HepG2 (cell line): ENCODE measurements around the gene PSRC1. TPM values are rescaled to one million over a fixed set of nuclear protein-coding genes. Genes with fewer than 3 reads are reported as not detected.

ENCODE experiments used
- ADNP ChIP-seq: sonication (generic); formaldehyde crosslinking; IDR thresholded peaks from 2 replicates; pipeline ENCODE4 v1.4.0; 2020; ENCODE audit warnings: missing genetic modification reagents
- AGO2 ChIP-seq: fragments of 200-400 bp; formaldehyde crosslinking; optimal IDR thresholded peaks from 2 replicates; pipeline ENCODE3; 2017; ENCODE audit warnings: mild to moderate bottlenecking, low read depth, low read length, moderate library complexity
- ATF7-NPFF ChIP-seq: sonication (generic); formaldehyde crosslinking; IDR thresholded peaks from 2 replicates; pipeline ENCODE4 v1.8.1; 2023; ENCODE audit warnings: mild to moderate bottlenecking, low read depth, missing genetic modification reagents, moderate library complexity
- DBP ChIP-seq: sonication (generic); formaldehyde crosslinking; IDR thresholded peaks from 2 replicates; pipeline ENCODE4 v1.4.0; 2020; ENCODE audit warnings: missing genetic modification reagents; ENCODE audit errors: not compliant biosample characterization
- FOXC1 ChIP-seq: sonication (generic); formaldehyde crosslinking; IDR thresholded peaks from 2 replicates; pipeline ENCODE4 v1.8.0; 2022; ENCODE audit warnings: mild to moderate bottlenecking, missing genetic modification reagents, borderline replicate concordance
- HNF1A ChIP-seq, 2 experiments: sonication (generic) in 1 of 2; formaldehyde crosslinking in 1 of 2; IDR thresholded peaks; 2 replicates each; pipeline versions ENCODE4 v1.4.0 to v1.6.1; 2016 to 2020; ENCODE audit warnings: borderline replicate concordance in 1 of 2, low read depth in 1 of 2, mild to moderate bottlenecking in 1 of 2, missing genetic modification reagents in 1 of 2
- IKZF5 ChIP-seq: IDR thresholded peaks from 2 replicates; pipeline ENCODE4 v1.6.1; 2018; ENCODE audit warnings: missing genetic modification reagents, mild to moderate bottlenecking, missing compliant biosample characterization
- KLF9 ChIP-seq: IDR thresholded peaks from 2 replicates; pipeline ENCODE4 v1.6.1; 2016; ENCODE audit warnings: low read depth
- POLR2A ChIP-seq, 2 experiments: IDR thresholded peaks; 2 replicates each; pipeline ENCODE4 v1.6.1; 2011; ENCODE audit warnings: low read depth in 2 of 2, low read length in 2 of 2, mild to moderate bottlenecking in 1 of 2, moderate library complexity in 1 of 2; ENCODE audit not compliant: insufficient read depth in 1 of 2
- SP140L ChIP-seq: sonication (generic); formaldehyde crosslinking; IDR thresholded peaks from 2 replicates; pipeline ENCODE4 v1.4.0; 2020; ENCODE audit warnings: missing genetic modification reagents, borderline replicate concordance
- TFDP1 ChIP-seq: IDR thresholded peaks from 2 replicates; pipeline ENCODE4 v1.6.1; 2016; ENCODE audit warnings: missing compliant biosample characterization, missing genetic modification reagents, borderline replicate concordance
- TRIM22 ChIP-seq: fragments of 450-650 bp; IDR thresholded peaks from 2 replicates; pipeline ENCODE4 v1.6.1; 2017
- ZKSCAN1 ChIP-seq: fragments of 150-350 bp; IDR thresholded peaks from 2 replicates; pipeline ENCODE4 v1.6.1; 2014; ENCODE audit warnings: low read length
- ZNF367 ChIP-seq: sonication (generic); formaldehyde crosslinking; IDR thresholded peaks from 2 replicates; pipeline ENCODE4 v1.4.0; 2020; ENCODE audit warnings: missing genetic modification reagents, borderline replicate concordance
- ZNF414 ChIP-seq: sonication (generic); formaldehyde crosslinking; IDR thresholded peaks from 2 replicates; pipeline ENCODE4 v1.5.0; 2020; ENCODE audit warnings: missing genetic modification reagents
- ZNF644 ChIP-seq: IDR thresholded peaks from 2 replicates; pipeline ENCODE4 v1.6.1; 2016; ENCODE audit warnings: low read depth
- ZNF713 ChIP-seq: sonication (generic); formaldehyde crosslinking; IDR thresholded peaks from 2 replicates; pipeline ENCODE4 v1.4.0; 2020; ENCODE audit warnings: mild to moderate bottlenecking, missing genetic modification reagents
- polyA plus RNA-seq, 8 experiments: library from polyadenylated mRNA; depleted of rRNA in 3 of 8; stranded (reverse) in 7 of 8; unstranded in 1 of 8; fragments of >200 nt; fragmentation: Illumina TruSeq in 4 of 8; extraction: Trizol in 4 of 8; gene quantifications; 2 replicates each; pipeline versions ENCODE4 v1.2.1 to v1.2.3, GENCODE V29; 2011 to 2016; ENCODE audit warnings: low read depth in 4 of 8, missing spikeins in 1 of 8, mixed read lengths in 1 of 8; ENCODE audit not compliant: insufficient read depth in 1 of 8
- total RNA-seq, 5 experiments: library from RNA; depleted of rRNA; stranded (reverse); fragments of >200 nt; fragmentation: Illumina TruSeq; extraction: Trizol; gene quantifications; 2 replicates each; pipeline ENCODE4 v1.2.3, GENCODE V29; 2016; ENCODE audit warnings: low read depth in 1 of 5

PSRC1 gene
- total and polyA plus RNA-seq, 2 of the 13 experiments (the other 11 are each of a cell fraction or from before 2014, with no cell fraction given): 28.6 to 30.3 TPM

GRCh38 chr1:109282952-109283747 lies at the start of gene PSRC1 (continued):
- no peak for TF ChIP-seq HNF1A (IDR thresholded peaks at IDR 0.05; ENCODE audit: low read depth)
- TF ChIP-seq HNF1A (CRISPR knock-in tag; IDR thresholded peaks at IDR 0.05; ENCODE audit: borderline replicate concordance): no peak
- peak; percentile 81 for TF ChIP-seq IKZF5
- TF ChIP-seq ZNF414 (CRISPR knock-in tag): no peak
- 0 out of 2 replicates have a peak, but pooled peaks have one; percentile 63 for TF ChIP-seq ATF7-NPFF (CRISPR knock-in tag)
- TF ChIP-seq KLF9 (CRISPR knock-in tag): no peak
- no peak for TF ChIP-seq ADNP (CRISPR knock-in tag)
- no peak for TF ChIP-seq ZNF367
- TF ChIP-seq FOXC1 (CRISPR knock-in tag): no peak; the same call in 1 of the 2 replicates
- no peak for TF ChIP-seq ZKSCAN1
- no peak for TF ChIP-seq TRIM22
- peak; percentile 79 to 92 for TF ChIP-seq POLR2A (IDR thresholded peaks at IDR 0.05; ENCODE audit: insufficient read depth in 1 of 2, low read depth in 2 of 2, low read length in 2 of 2)
- no peak for TF ChIP-seq ZNF644 (CRISPR knock-in tag)
- TF ChIP-seq TFDP1 (CRISPR knock-in tag): peak; percentile 75; the same call in 1 of the 2 replicates
- peak; percentile 51 for TF ChIP-seq AGO2
- TF ChIP-seq DBP (CRISPR knock-in tag): no peak
- 0 out of 2 replicates have a peak, but pooled peaks have one; percentile 49 for TF ChIP-seq ZNF713
- TF ChIP-seq SP140L (CRISPR knock-in tag): no peak
